Measurements from ENCODE around the gene ADGRG3. TPM values are rescaled to one million over a fixed set of nuclear protein-coding genes. Genes with fewer than 3 reads are reported as not detected.
A peak's percentile ranks its signal among the peaks of the same experiment; 100 is the strongest.

The ADGRG3 gene
- total and polyA plus RNA-seq, 10 of the 15 experiments (the other 5 are each of a cell fraction or from before 2014, with no cell fraction given), result 0.10 to 0.11 (median 0.10) TPM; not detected in 7

DNA sequence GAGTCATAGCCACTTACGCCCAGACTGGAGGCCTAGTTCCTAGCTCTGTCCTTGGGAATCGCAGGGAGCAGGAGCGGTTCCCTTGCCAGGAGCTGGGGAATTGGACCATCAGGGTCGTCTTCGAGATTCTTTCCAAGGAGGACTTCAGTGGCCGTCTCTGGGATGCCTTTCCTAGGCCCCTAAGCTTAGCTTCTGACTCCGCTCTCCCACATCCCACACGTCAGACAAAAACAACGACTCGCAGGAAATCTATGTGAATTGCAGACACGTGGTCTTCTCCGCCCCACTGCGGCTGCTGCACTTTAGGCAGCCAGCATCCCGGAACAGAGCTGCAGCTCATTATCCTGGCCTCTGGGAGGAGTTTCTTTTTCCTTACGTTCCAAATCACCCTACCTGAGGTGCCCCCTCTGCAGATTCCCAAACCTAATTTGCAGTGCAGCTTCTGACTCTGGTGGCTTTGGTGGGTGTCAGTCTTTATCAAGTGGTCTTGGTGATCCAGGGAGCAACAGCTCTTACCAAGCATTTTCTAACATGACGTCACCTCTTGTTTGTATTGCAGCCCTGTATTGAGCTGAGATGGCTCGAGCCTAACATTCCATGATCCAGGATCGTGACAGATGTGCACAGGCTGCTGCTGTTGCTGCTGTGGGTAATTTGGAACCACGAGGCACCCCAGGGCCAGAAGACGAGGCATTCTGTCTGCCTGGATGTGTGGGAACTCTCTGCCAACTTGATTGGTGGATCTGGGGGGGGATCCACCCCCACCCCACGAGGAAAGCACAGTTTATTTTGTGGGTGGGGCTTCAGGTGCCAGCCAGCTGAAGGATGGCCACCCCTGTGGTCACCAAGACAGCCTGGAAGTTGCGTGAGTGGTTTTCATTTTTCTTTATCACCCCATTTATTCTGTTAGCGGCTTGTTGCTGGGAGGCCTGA, 68.6 kb downstream of the ADGRG3 start:
- peak; percentile 94 for TF ChIP-seq ATF7 (IDR thresholded peaks at IDR 0.05; ENCODE audit: low read depth)
- no peak for TF ChIP-seq YY1 (IDR thresholded peaks at IDR 0.05; ENCODE audit: low read depth, low read length)
- TF ChIP-seq, protein P1, sequence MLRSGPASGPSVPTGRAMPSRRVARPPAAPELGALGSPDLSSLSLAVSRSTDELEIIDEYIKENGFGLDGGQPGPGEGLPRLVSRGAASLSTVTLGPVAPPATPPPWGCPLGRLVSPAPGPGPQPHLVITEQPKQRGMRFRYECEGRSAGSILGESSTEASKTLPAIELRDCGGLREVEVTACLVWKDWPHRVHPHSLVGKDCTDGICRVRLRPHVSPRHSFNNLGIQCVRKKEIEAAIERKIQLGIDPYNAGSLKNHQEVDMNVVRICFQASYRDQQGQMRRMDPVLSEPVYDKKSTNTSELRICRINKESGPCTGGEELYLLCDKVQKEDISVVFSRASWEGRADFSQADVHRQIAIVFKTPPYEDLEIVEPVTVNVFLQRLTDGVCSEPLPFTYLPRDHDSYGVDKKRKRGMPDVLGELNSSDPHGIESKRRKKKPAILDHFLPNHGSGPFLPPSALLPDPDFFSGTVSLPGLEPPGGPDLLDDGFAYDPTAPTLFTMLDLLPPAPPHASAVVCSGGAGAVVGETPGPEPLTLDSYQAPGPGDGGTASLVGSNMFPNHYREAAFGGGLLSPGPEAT (IDR thresholded peaks at IDR 0.05; ENCODE audit: low read depth), result 0 out of 2 replicates have a peak, but pooled peaks have one; percentile 13
- TF ChIP-seq, protein P2, sequence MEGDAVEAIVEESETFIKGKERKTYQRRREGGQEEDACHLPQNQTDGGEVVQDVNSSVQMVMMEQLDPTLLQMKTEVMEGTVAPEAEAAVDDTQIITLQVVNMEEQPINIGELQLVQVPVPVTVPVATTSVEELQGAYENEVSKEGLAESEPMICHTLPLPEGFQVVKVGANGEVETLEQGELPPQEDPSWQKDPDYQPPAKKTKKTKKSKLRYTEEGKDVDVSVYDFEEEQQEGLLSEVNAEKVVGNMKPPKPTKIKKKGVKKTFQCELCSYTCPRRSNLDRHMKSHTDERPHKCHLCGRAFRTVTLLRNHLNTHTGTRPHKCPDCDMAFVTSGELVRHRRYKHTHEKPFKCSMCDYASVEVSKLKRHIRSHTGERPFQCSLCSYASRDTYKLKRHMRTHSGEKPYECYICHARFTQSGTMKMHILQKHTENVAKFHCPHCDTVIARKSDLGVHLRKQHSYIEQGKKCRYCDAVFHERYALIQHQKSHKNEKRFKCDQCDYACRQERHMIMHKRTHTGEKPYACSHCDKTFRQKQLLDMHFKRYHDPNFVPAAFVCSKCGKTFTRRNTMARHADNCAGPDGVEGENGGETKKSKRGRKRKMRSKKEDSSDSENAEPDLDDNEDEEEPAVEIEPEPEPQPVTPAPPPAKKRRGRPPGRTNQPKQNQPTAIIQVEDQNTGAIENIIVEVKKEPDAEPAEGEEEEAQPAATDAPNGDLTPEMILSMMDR (IDR thresholded peaks at IDR 0.05 in 2 of 3, conservative IDR thresholded peaks at IDR 0.05 in 1 of 3; ENCODE audit: control insufficient read depth in 2 of 3, extremely low read depth in 1 of 3, insufficient read depth in 1 of 3, low read depth in 3 of 3, low read length in 3 of 3), result peak in 2 of 3 experiments; percentile 10 to 38; a peak in 3 of 6 replicates
- TF ChIP-seq, protein P3, sequence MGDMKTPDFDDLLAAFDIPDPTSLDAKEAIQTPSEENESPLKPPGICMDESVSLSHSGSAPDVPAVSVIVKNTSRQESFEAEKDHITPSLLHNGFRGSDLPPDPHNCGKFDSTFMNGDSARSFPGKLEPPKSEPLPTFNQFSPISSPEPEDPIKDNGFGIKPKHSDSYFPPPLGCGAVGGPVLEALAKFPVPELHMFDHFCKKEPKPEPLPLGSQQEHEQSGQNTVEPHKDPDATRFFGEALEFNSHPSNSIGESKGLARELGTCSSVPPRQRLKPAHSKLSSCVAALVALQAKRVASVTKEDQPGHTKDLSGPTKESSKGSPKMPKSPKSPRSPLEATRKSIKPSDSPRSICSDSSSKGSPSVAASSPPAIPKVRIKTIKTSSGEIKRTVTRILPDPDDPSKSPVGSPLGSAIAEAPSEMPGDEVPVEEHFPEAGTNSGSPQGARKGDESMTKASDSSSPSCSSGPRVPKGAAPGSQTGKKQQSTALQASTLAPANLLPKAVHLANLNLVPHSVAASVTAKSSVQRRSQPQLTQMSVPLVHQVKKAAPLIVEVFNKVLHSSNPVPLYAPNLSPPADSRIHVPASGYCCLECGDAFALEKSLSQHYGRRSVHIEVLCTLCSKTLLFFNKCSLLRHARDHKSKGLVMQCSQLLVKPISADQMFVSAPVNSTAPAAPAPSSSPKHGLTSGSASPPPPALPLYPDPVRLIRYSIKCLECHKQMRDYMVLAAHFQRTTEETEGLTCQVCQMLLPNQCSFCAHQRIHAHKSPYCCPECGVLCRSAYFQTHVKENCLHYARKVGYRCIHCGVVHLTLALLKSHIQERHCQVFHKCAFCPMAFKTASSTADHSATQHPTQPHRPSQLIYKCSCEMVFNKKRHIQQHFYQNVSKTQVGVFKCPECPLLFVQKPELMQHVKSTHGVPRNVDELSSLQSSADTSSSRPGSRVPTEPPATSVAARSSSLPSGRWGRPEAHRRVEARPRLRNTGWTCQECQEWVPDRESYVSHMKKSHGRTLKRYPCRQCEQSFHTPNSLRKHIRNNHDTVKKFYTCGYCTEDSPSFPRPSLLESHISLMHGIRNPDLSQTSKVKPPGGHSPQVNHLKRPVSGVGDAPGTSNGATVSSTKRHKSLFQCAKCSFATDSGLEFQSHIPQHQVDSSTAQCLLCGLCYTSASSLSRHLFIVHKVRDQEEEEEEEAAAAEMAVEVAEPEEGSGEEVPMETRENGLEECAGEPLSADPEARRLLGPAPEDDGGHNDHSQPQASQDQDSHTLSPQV (IDR thresholded peaks at IDR 0.05), result no peak
- TF ChIP-seq RAD51 (IDR thresholded peaks at IDR 0.05), result 0 out of 2 replicates have a peak, but pooled peaks have one; percentile 35
- 0 out of 2 replicates have a peak, but pooled peaks have one; percentile 23 for TF ChIP-seq EED (IDR thresholded peaks at IDR 0.05; ENCODE audit: low read depth)
- TF ChIP-seq, protein P4, sequence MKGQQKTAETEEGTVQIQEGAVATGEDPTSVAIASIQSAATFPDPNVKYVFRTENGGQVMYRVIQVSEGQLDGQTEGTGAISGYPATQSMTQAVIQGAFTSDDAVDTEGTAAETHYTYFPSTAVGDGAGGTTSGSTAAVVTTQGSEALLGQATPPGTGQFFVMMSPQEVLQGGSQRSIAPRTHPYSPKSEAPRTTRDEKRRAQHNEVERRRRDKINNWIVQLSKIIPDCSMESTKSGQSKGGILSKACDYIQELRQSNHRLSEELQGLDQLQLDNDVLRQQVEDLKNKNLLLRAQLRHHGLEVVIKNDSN (IDR thresholded peaks at IDR 0.05; ENCODE audit: borderline replicate concordance, extremely low read length, insufficient read depth, low read depth, low read length), result peak; percentile 36
- TF ChIP-seq RAD21 (IDR thresholded peaks at IDR 0.05; ENCODE audit: insufficient read depth, low read depth, low read length), result peak; percentile 34
- TF ChIP-seq LARP7 (IDR thresholded peaks at IDR 0.05), result no peak
- TF ChIP-seq MYC (IDR thresholded peaks at IDR 0.05; ENCODE audit: insufficient read depth, insufficient read length, insufficient replicate concordance, low read length, severe bottlenecking), result no peak
- H4K20me1 ChIP-seq (ENCODE audit: control insufficient read depth, insufficient read depth), result no peaks in the 10 kb centered on the region
- peak overlapping the region; percentile 70 for H2AFZ ChIP-seq (ENCODE audit: control insufficient read depth, low read depth, low read length)
- ChIA-PET POLR2A (interaction anchor here (0.6 to 1.4 kb wide), 5 partner anchors 20 to 921 kb away, joined by 3 to 5 read pairs (median 4); partner anchors contain the start of genes CFAP20 and USB1), CTCF (interaction anchor here (0.6 to 3.1 kb wide), 10 partner anchors 67 to 594 kb away, joined by 3 to 20 read pairs (median 5); no protein-coding TSS in a partner anchor), SMC1A (ENCODE audit: uncharacterized antibody, unreplicated experiment) (interaction anchor here (0.6 to 3.1 kb wide), 12 partner anchors 9 to 394 kb away, joined by 3 to 12 read pairs (median 3); partner anchors contain the start of genes CIAPIN1, COQ9 and DRC7), RAD21 (ENCODE audit: unreplicated experiment) (interaction anchor here (1.0 to 2.9 kb wide), 5 partner anchors 88 to 320 kb away, joined by 3 to 18 read pairs (median 5); no protein-coding TSS in a partner anchor)
- H3K27ac ChIP-seq (ENCODE audit: control insufficient read depth, insufficient read depth), result peak overlapping the region; percentile 64; the same call in 1 of the 2 replicates
- no TSS peak for BruUV-seq (replicated peaks)
- no peaks in the 10 kb centered on the region for H3K27me3 ChIP-seq (replicated peaks in 1 of 2; ENCODE audit: control insufficient read depth in 2 of 2, insufficient read depth in 2 of 2, low read length in 1 of 2)
- WGBS (ENCODE audit: insufficient coverage, insufficient replicate concordance, low lambda C conversion rate, missing lambda C conversion rate), result 31% methylated on average over 23 of the region's 23 CpGs
- ATAC-seq (no peak), DNase-seq (ENCODE audit: low read depth, low spot score) (no peak), FAIRE-seq (no peak)
- no peaks in the 10 kb centered on the region for H3K36me3 ChIP-seq (ENCODE audit: control insufficient read depth in 2 of 2, insufficient read depth in 2 of 2, low read length in 1 of 2)
- peaks cover 10% of the 10 kb centered on the region for H3K4me1 ChIP-seq (ENCODE audit: control insufficient read depth, insufficient read depth, low read length)
- peak overlapping the region; percentile 83 for H3K4me3 ChIP-seq
- peak overlapping the region; percentile 88 for H3K4me2 ChIP-seq (ENCODE audit: control insufficient read depth, insufficient read depth)
- in situ Hi-C loops (cut with MboI), result no loop called here
- peaks cover 4% of the 10 kb centered on the region; the same call in 2 of the 3 replicates for H3K9me3 ChIP-seq (replicated peaks; ENCODE audit: control insufficient read depth, insufficient read depth, low read length)
- intact Hi-C loops (cut with micrococcal nuclease; ENCODE audit: unreplicated experiment), result loop anchor here (5.0 kb wide), 2 partner anchors 134 to 159 kb away; no protein-coding TSS in a partner anchor
- H3K9ac ChIP-seq (ENCODE audit: control insufficient read depth, insufficient read depth, low read length), result peak overlapping the region; percentile 66
- peaks cover 9% of the 10 kb centered on the region for H3K79me2 ChIP-seq (ENCODE audit: control insufficient read depth, insufficient read depth, low read length)
